Measurements from ENCODE around the gene PET100.

PET100 gene

DNA sequence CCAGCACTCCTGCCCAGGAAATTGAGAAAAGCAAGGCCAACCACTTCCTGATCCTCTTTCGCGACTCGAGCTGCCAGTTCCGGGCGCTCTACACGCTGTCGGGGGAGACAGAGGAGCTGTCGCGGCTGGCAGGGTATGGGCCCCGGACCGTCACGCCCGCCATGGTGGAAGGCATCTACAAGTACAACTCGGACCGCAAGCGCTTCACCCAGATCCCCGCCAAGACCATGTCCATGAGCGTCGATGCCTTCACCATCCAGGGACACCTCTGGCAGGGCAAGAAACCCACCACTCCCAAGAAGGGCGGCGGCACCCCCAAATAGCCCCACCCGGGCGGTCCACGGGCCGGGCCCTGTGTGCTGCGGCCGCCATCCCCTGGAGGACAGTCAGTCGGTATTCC, 11.9 kb upstream of the PET100 start:
- Histone ChIP-seq H3K4me2 (ENCODE audit: low read length) (no peak overlapping the region), H3K9me2 (replicated peaks; ENCODE audit: control insufficient read depth, low read length) (no peaks in the 10 kb centered on the region), H3F3A (ENCODE audit: control insufficient read depth, insufficient read depth) (no peaks in the 10 kb centered on the region), H3K36me3 (ENCODE audit: control insufficient read depth, low read length) (peaks cover 20% of the 10 kb centered on the region), H3K9me3 (ENCODE audit: control insufficient read depth, insufficient read depth, low read length) (no peaks in the 10 kb centered on the region), H3K4me1 (ENCODE audit: control insufficient read depth, low read length) (no peaks in the 10 kb centered on the region), H4K20me1 (ENCODE audit: control insufficient read depth, insufficient read depth, low read depth, low read length) (no peaks in the 10 kb centered on the region), H3K4me3 (ENCODE audit: low read length) (no peak overlapping the region), H3K27ac (ENCODE audit: low read depth, low read length) (no peak overlapping the region), H3K79me2 (ENCODE audit: control insufficient read depth, low read length) (no peaks in the 10 kb centered on the region), H3K27me3 (ENCODE audit: control insufficient read depth, low read length) (no peaks in the 10 kb centered on the region)
- no peak for TF ChIP-seq EZH2phosphoT487 (IDR thresholded peaks at IDR 0.05; ENCODE audit: borderline replicate concordance, low read length)
- TF ChIP-seq CTCF (IDR thresholded peaks at IDR 0.05; ENCODE audit: low read depth, low read length, poor library complexity, severe bottlenecking), result no peak

- Histone ChIP-seq H3K4me3 (ENCODE audit: low read length) (no peak overlapping the region), H3K9me2 (replicated peaks; ENCODE audit: control insufficient read depth, low read length) (no peaks in the 10 kb centered on the region), H4K20me1 (ENCODE audit: control insufficient read depth, insufficient read depth, low read depth, low read length) (no peaks in the 10 kb centered on the region), H3K27ac (ENCODE audit: low read depth, low read length) (no peak overlapping the region), H3F3A (ENCODE audit: control insufficient read depth, insufficient read depth) (no peaks in the 10 kb centered on the region), H3K27me3 (ENCODE audit: control insufficient read depth, low read length) (no peaks in the 10 kb centered on the region), H3K9me3 (ENCODE audit: control insufficient read depth, insufficient read depth, low read length) (no peaks in the 10 kb centered on the region), H3K4me1 (ENCODE audit: control insufficient read depth, low read length) (no peaks in the 10 kb centered on the region), H3K4me2 (ENCODE audit: low read length) (no peak overlapping the region), H3K79me2 (ENCODE audit: control insufficient read depth, low read length) (no peaks in the 10 kb centered on the region), H3K36me3 (ENCODE audit: control insufficient read depth, low read length) (peaks cover 25% of the 10 kb centered on the region)
- TF ChIP-seq CTCF (IDR thresholded peaks at IDR 0.05; ENCODE audit: low read depth, low read length, poor library complexity, severe bottlenecking) (no peak), EZH2phosphoT487 (IDR thresholded peaks at IDR 0.05; ENCODE audit: borderline replicate concordance, low read length) (no peak)
These were observed 11.2 kb upstream of the PET100 start for GRCh38 chr19:7618348-7618747.

- H3K9me3 ChIP-seq (ENCODE audit: control insufficient read depth, insufficient read depth, low read length), result no peaks in the 10 kb centered on the region
- no peak overlapping the region for H3K4me3 ChIP-seq (ENCODE audit: low read length)
- H4K20me1 ChIP-seq (ENCODE audit: control insufficient read depth, insufficient read depth, low read depth, low read length), result no peaks in the 10 kb centered on the region
- peaks cover 28% of the 10 kb centered on the region for H3K36me3 ChIP-seq (ENCODE audit: control insufficient read depth, low read length)
- no peaks in the 10 kb centered on the region for H3K9me2 ChIP-seq (replicated peaks; ENCODE audit: control insufficient read depth, low read length)
- H3K4me1 ChIP-seq (ENCODE audit: control insufficient read depth, low read length), result no peaks in the 10 kb centered on the region
- H3K27ac ChIP-seq (ENCODE audit: low read depth, low read length), result no peak overlapping the region
- H3F3A ChIP-seq (ENCODE audit: control insufficient read depth, insufficient read depth), result no peaks in the 10 kb centered on the region
- no peaks in the 10 kb centered on the region for H3K79me2 ChIP-seq (ENCODE audit: control insufficient read depth, low read length)
- H3K27me3 ChIP-seq (ENCODE audit: control insufficient read depth, low read length), result no peaks in the 10 kb centered on the region
- no peak overlapping the region for H3K4me2 ChIP-seq (ENCODE audit: low read length)
- TF ChIP-seq CTCF (IDR thresholded peaks at IDR 0.05; ENCODE audit: low read depth, low read length, poor library complexity, severe bottlenecking), result no peak
- TF ChIP-seq EZH2phosphoT487 (IDR thresholded peaks at IDR 0.05; ENCODE audit: borderline replicate concordance, low read length), result no peak
These were observed 10.7 kb upstream of the PET100 start for GRCh38 chr19:7618771-7619510.
